AG08396 (cell line): ENCODE measurements around the gene SLC2A4.

Experiments
- DNase-seq: peaks from one replicate; pipeline ENCODE4 v3.0.0; 2012; ENCODE audit warnings: low spot score, mixed read lengths

Gene SLC2A4

GRCh38 chr17:7306911-7307685, 25.6 kb downstream of the SLC2A4 start, which contains the start of gene EIF5A:
TSS of gene EIF5A (plus strand) at chr17:7307628. CDS start at chr17:7309636, 2,008 bp downstream.
- DNase-seq = peak; percentile 100

GRCh38 chr17:7307686-7308624, 26.4 kb downstream of the SLC2A4 start:
- DNase-seq = peak; percentile 68

- peak; percentile 86 for DNase-seq
Measured at GRCh38 chr17:7308625-7309433, 27.3 kb downstream of the SLC2A4 start.

GRCh38 chr17:7309628-7310027, 28.1 kb downstream of the SLC2A4 start:
- no peak for DNase-seq

GRCh38 chr17:7311110-7311705, 29.7 kb downstream of the SLC2A4 start:
- no peak for DNase-seq

- no peak for DNase-seq
Measured at GRCh38 chr17:7312432-7313087, 31.0 kb downstream of the SLC2A4 start.

GRCh38 chr17:7313088-7313889, 31.8 kb downstream of the SLC2A4 start:
- DNase-seq = no peak

- peak; percentile 61 for DNase-seq
Measured at GRCh38 chr17:7313890-7314718, 32.6 kb downstream of the SLC2A4 start.

GRCh38 chr17:7314719-7315569, 33.4 kb downstream of the SLC2A4 start, which contains the start of gene GPS2:
TSS of gene GPS2 (minus strand) at chr17:7315360. CDS start at chr17:7315052, 308 bp downstream.
- peak; percentile 93 for DNase-seq

GRCh38 chr17:7315570-7316235, 34.2 kb downstream of the SLC2A4 start:
- DNase-seq = no peak

- DNase-seq = no peak
Measured at GRCh38 chr17:7317161-7317803, 35.8 kb downstream of the SLC2A4 start.

- no peak for DNase-seq
Measured at GRCh38 chr17:7318121-7318860, 36.8 kb downstream of the SLC2A4 start.

- DNase-seq = no peak
Measured at GRCh38 chr17:7321466-7321865, 39.9 kb downstream of the SLC2A4 start.

GRCh38 chr17:7322520-7323194, 41.1 kb downstream of the SLC2A4 start:
- DNase-seq = no peak

- DNase-seq = peak; percentile 78
Measured at GRCh38 chr17:7323731-7324437, 42.4 kb downstream of the SLC2A4 start.
